ENCODE measurements around the gene RHBG. TPM values are rescaled to one million over a fixed set of nuclear protein-coding genes. Genes with fewer than 3 reads are reported as not detected.

Gene RHBG
- polyA plus RNA-seq, 1 donor (not counting 4 experiments of a cell fraction or from before 2014, with no cell fraction given) = not detected

- Histone ChIP-seq H3K36me3 (ENCODE audit: control insufficient read depth in 2 of 2, extremely low read depth in 1 of 2, insufficient read depth in 2 of 2, low read length in 2 of 2) (no peaks in the 10 kb centered on the region), H4K20me1 (ENCODE audit: control insufficient read depth, extremely low read depth, insufficient read depth, low read length) (no peaks in the 10 kb centered on the region), H3K27me3 (ENCODE audit: control insufficient read depth, extremely low read depth, insufficient read depth, low read length) (peaks cover 17% of the 10 kb centered on the region), H3K4me3 (ENCODE audit: control insufficient read depth in 2 of 3, extremely low read depth in 1 of 3, insufficient read depth in 2 of 3, low read depth in 1 of 3, low read length in 3 of 3) (no peak overlapping the region), H2AFZ (ENCODE audit: control insufficient read depth, low read length) (no peak overlapping the region), H3K4me1 (ENCODE audit: control insufficient read depth, extremely low read depth, insufficient read depth, low read length) (no peaks in the 10 kb centered on the region), H3K79me2 (ENCODE audit: control insufficient read depth, insufficient read depth, low read length) (no peaks in the 10 kb centered on the region), H3K9me1 (ENCODE audit: control insufficient read depth, extremely low read depth, insufficient read depth, low read length) (no peaks in the 10 kb centered on the region), H3K9me3 (ENCODE audit: control insufficient read depth, low read depth, low read length) (no peaks in the 10 kb centered on the region), H3K4me2 (ENCODE audit: control insufficient read depth, extremely low read depth, insufficient read depth, low read depth, low read length) (no peak overlapping the region), H3K27ac (ENCODE audit: control insufficient read depth, insufficient read depth, low read length) (no peak overlapping the region), H3K9ac (ENCODE audit: control insufficient read depth, extremely low read depth, insufficient read depth, low read length) (no peak overlapping the region)
- no peak for TF ChIP-seq EZH2 (IDR thresholded peaks at IDR 0.05; ENCODE audit: low read length)
- TF ChIP-seq, protein P1, sequence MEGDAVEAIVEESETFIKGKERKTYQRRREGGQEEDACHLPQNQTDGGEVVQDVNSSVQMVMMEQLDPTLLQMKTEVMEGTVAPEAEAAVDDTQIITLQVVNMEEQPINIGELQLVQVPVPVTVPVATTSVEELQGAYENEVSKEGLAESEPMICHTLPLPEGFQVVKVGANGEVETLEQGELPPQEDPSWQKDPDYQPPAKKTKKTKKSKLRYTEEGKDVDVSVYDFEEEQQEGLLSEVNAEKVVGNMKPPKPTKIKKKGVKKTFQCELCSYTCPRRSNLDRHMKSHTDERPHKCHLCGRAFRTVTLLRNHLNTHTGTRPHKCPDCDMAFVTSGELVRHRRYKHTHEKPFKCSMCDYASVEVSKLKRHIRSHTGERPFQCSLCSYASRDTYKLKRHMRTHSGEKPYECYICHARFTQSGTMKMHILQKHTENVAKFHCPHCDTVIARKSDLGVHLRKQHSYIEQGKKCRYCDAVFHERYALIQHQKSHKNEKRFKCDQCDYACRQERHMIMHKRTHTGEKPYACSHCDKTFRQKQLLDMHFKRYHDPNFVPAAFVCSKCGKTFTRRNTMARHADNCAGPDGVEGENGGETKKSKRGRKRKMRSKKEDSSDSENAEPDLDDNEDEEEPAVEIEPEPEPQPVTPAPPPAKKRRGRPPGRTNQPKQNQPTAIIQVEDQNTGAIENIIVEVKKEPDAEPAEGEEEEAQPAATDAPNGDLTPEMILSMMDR (optimal IDR thresholded peaks at IDR 0.05 in 1 of 3, IDR thresholded peaks at IDR 0.05 in 1 of 3, conservative IDR thresholded peaks at IDR 0.05 in 1 of 3; ENCODE audit: extremely low read depth in 1 of 3, insufficient read depth in 2 of 3, low read length in 3 of 3) = no peak
- FAIRE-seq (no peak), DNase-seq (ENCODE audit: low read depth, low spot score) (no peak)
- dilution Hi-C loops (cut with MboI; ENCODE audit: extremely low pct_ligation_motif_present, low sequenced_read_pairs) = no loop called here
Observed at GRCh38 chr1:156413391-156414246, 44.6 kb downstream of the RHBG start.

DNA sequence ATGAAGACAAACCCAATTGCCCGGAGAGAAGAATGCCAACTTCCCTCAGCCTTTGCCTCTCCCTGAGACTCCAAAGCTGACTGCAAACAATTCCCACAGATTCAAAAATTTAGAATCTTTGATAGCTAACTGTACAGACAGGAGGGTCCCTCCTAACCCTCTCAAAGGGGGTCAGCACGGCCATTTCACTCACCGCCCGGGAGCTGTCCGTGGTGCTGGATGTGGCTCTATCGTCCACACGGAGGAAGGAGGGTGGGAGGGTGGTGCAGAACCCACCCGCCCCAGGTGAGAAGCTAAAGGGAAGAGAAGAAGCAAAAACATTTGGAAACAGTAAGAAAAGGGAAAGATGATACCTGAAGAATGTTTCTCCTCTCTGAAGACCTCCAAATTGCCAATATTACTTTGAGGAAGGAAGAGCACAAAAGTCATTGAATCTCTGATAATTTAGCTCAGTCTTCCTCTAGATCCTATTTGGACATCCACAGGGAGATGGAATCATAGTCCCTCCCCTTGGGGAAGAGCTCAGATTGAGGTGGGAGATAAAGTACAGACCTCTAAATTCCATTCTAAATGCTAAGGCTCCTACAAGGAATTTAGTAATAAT, 45.6 kb downstream of the RHBG start:
- no peak for FAIRE-seq
- no peak overlapping the region for H3K9ac ChIP-seq (ENCODE audit: control insufficient read depth, extremely low read depth, insufficient read depth, low read length)
- no peaks in the 10 kb centered on the region for H4K20me1 ChIP-seq (ENCODE audit: control insufficient read depth, extremely low read depth, insufficient read depth, low read length)
- TF ChIP-seq EZH2 (IDR thresholded peaks at IDR 0.05; ENCODE audit: low read length) = no peak
- TF ChIP-seq, protein P1 (optimal IDR thresholded peaks at IDR 0.05 in 1 of 3, IDR thresholded peaks at IDR 0.05 in 1 of 3, conservative IDR thresholded peaks at IDR 0.05 in 1 of 3; ENCODE audit: extremely low read depth in 1 of 3, insufficient read depth in 2 of 3, low read length in 3 of 3) = no peak
- H3K9me1 ChIP-seq (ENCODE audit: control insufficient read depth, extremely low read depth, insufficient read depth, low read length) = no peaks in the 10 kb centered on the region
- H3K4me3 ChIP-seq (ENCODE audit: control insufficient read depth in 2 of 3, extremely low read depth in 1 of 3, insufficient read depth in 2 of 3, low read depth in 1 of 3, low read length in 3 of 3) = no peak overlapping the region
- no peaks in the 10 kb centered on the region for H3K9me3 ChIP-seq (ENCODE audit: control insufficient read depth, low read depth, low read length)
- peaks cover 22% of the 10 kb centered on the region for H3K27me3 ChIP-seq (ENCODE audit: control insufficient read depth, extremely low read depth, insufficient read depth, low read length)
- H3K79me2 ChIP-seq (ENCODE audit: control insufficient read depth, insufficient read depth, low read length) = no peaks in the 10 kb centered on the region
- no peak overlapping the region for H2AFZ ChIP-seq (ENCODE audit: control insufficient read depth, low read length)
- dilution Hi-C loops (cut with MboI; ENCODE audit: extremely low pct_ligation_motif_present, low sequenced_read_pairs) = no loop called here
- H3K4me2 ChIP-seq (ENCODE audit: control insufficient read depth, extremely low read depth, insufficient read depth, low read depth, low read length) = no peak overlapping the region
- no peak overlapping the region for H3K27ac ChIP-seq (ENCODE audit: control insufficient read depth, insufficient read depth, low read length)
- no peaks in the 10 kb centered on the region for H3K36me3 ChIP-seq (ENCODE audit: control insufficient read depth in 2 of 2, extremely low read depth in 1 of 2, insufficient read depth in 2 of 2, low read length in 2 of 2)
- H3K4me1 ChIP-seq (ENCODE audit: control insufficient read depth, extremely low read depth, insufficient read depth, low read length) = no peaks in the 10 kb centered on the region
- DNase-seq (ENCODE audit: low read depth, low spot score) = no peak

All from keratinocyte (primary cell).